HG02885 (cell line): ENCODE results near the gene BCL10.
A peak's percentile ranks its signal among the peaks of the same experiment; 100 is the strongest.

Source experiments
- ATAC-seq: cut with Tn5 transposase; IDR thresholded peaks from one replicate; pipeline ENCODE4 v1.9.1; 2021; ENCODE audit warnings: mild to moderate bottlenecking; ENCODE audit not compliant: unreplicated experiment, poor library complexity

Gene BCL10

GRCh38 chr1:85276215-85276977, at the start of gene BCL10:
TSS of gene BCL10 (minus strand) at chr1:85276632. CDS start at chr1:85276352, 280 bp downstream.
- peak; percentile 96 for ATAC-seq

DNA sequence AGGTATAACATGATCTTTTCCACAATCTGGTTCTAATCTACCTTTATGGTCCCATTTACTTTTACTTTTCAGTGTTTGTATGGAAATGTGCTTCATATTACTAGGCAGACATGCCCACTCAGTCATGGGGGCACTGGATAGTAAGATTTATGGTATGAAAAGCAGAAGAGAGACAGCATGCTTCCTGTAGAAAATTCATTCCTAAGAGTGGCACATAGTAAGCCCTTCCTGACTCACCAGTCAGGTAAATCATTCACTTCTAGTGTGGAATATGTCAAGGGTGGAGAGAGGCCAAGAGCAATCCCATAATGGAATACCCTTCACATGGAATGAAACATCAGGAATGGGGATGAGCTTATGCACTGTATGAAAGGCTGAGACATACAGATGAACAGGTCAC, 49.5 kb upstream of the BCL10 start:
- no peak for ATAC-seq

GRCh38 chr1:85323770-85324169, 47.3 kb upstream of the BCL10 start:
- ATAC-seq: no peak

DNA sequence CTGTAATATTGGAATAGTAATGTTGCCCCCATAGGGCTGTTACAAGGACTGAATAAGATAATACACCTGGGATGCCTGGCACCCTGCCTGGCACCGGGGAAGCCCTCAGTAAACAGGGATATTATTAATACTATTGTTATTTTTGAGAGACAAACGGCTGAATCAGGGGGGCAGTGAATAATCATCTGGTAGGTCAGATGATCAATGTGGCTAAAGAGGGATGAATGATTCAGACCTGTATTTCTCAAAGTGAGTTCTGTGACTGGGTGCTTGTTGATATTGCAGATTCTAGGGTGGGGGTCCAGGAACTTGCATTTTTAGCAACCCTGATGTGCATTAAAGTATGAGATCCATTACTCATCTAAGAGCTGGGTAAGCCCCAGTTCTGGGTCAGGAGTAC, 46.2 kb upstream of the BCL10 start:
- no peak for ATAC-seq

DNA sequence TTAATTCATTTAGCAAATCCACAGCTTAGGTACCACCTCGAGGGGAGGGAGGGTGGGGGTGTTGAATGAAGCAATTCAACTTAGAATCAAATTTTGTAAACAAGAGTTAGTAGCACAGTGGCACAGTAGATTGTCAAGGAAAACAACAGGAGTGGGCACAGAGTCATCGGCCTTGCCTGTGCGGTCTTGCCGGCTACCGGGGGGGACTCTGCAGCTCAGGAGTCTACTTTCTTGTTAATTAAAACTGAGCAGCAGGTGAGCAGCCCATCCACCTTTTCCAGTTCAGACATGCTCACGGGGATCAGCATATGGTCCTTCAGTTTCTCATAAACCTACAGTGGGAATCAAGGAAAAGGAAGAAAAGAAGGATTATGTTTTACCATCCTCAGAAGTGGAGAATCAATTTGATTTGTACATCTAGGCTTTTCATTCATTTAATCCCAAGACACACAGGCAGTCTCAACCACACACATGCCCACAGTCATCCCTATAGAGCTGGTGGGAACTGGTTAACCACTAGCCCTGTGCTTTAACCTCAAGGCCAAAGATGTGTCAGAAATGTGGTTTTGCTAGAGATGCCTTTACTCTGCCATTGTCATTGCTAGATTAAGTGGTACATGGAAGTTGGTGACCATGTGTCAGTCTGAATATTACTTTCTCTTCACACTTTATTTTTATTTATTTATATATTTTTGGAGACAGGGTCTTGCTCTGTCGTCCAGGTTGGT, 45.0 kb upstream of the BCL10 start:
- ATAC-seq: peak; percentile 70

- no peak for ATAC-seq
Observed at GRCh38 chr1:85320371-85321131, 44.1 kb upstream of the BCL10 start.

- no peak for ATAC-seq
Observed at GRCh38 chr1:85319931-85320330, 43.5 kb upstream of the BCL10 start.

DNA sequence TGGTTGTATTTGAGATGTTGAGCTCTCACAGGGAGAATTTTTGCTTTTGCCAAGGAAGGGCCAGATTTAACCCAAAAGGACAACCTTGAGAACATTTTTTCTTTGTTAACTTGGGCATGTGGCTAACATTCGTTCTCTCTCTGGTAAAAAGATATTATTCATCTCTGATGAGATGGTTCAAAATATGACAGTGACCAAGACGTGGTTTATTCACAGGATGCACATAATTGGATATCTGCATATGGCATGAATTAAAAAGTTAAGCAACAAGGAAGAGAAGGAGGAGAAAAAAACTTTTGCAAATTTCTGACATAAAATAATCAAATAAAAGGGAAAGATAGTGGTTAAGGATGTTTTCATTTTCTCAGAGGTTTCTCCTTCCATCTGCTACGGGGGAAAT, 43.1 kb upstream of the BCL10 start:
- ATAC-seq: no peak

GRCh38 chr1:85318217-85318616, 41.8 kb upstream of the BCL10 start:
- no peak for ATAC-seq

- no peak for ATAC-seq
Observed at GRCh38 chr1:85317560-85317959, 41.1 kb upstream of the BCL10 start.

DNA sequence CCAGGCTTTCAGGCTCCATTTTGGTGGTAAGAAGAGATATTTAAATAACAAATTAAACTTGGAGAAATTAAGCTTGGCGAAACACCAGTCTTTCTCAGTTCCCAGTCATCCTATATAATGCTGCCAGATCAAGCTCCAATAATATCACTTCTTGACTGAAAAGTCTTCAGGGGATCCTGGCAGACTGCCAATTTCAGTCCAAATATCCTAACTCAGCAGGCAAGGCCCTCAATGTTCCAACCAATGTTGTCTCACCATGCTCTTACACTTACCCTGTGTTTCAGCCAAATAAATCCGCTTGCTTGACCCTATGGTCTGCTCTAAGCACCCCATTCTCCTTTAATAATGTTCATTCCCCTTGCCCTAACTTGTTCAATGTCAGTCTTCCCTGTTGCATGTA, 39.9 kb upstream of the BCL10 start:
- ATAC-seq: no peak

DNA sequence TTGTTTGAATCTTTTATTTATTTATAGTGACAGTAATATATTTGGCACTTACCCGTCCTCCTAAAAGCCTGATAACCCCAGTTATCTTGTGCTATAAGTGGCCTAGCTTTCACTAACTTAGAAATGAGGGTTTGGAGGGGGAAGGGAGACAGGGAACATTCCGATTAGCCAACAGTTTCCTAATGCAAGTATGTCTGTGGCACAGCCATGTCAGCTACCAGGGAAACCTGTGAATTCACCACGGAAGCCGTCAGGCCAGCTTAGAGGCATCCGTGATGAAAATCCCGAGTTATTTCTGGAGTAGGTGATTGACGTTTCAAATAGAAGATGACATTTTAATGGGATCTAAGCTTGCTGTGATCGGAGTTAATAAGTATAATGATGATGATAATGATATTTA, 39.4 kb upstream of the BCL10 start:
- no peak for ATAC-seq

DNA sequence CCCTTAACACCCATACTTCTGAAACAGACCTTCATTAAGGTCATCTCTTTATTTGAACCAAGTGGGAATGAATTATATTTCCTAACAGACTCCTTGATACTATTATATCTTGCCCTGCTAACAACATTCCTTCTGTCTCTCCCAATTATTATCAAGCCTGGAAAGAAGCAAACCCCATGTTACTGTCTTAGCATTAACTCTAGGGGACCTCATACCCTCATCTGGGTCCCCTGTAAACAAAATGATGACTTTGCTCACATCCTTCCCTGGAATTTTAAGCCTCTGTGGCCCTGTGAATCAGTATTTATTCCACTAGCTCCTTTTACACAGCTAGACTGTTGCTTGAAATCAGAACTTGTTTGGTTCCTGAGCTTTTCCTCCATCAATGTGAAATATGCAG, 38.3 kb upstream of the BCL10 start:
- no peak for ATAC-seq

GRCh38 chr1:85313888-85314696, 37.7 kb upstream of the BCL10 start:
- no peak for ATAC-seq

- ATAC-seq: no peak
Observed at GRCh38 chr1:85311818-85312217, 35.4 kb upstream of the BCL10 start.

- no peak for ATAC-seq
Observed at GRCh38 chr1:85308833-85309350, 32.5 kb upstream of the BCL10 start.

GRCh38 chr1:85307987-85308832, 31.8 kb upstream of the BCL10 start:
- peak; percentile 96 for ATAC-seq

DNA sequence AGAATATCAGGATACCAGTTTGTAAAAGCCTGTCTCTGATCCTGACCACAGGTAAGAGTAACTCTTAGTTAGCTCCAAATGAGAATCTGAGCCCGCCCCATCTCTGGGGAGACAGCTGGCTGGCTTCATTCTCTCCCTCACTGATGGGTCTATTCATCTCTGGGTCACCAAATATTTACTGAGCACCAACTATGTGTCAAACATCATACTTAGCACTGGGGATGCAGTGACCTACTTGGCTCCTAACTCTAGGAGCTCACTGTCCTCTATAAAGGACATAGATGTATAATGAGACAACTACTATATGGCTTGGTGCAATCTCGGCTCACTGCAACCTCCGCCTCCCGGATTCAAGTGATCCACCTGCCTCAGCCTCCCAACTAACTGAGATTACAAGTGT, 29.8 kb upstream of the BCL10 start:
- no peak for ATAC-seq

- no peak for ATAC-seq
Observed at GRCh38 chr1:85303440-85304162, 27.2 kb upstream of the BCL10 start.
